B cell (primary cell): ENCODE measurements around the gene SERPINA12. TPM values are rescaled to one million over a fixed set of nuclear protein-coding genes. Genes with fewer than 3 reads are reported as not detected.

ENCODE experiments used
- ATAC-seq: fragments of 200-7000 bp; cut with Tn5 transposase; one replicate; pipeline ENCODE4 v1.10.0; 2021; ENCODE audit warnings: low read depth, mild to moderate bottlenecking, moderate number of reproducible peaks, moderate library complexity
- CTCF ChIA-PET: fragments of 350-600 bp; sonication (Branson Sonifier 250); formaldehyde crosslinking; loops from one replicate; lab custom pipeline; 2021; ENCODE audit warnings: antibody characterized with exemption, inconsistent platforms; lab: Charles Lee
- POLR2A ChIA-PET: fragments of 350-600 bp; sonication (Branson Sonifier 250); formaldehyde crosslinking; loops from one replicate; lab custom pipeline; 2021; ENCODE audit warnings: antibody characterized with exemption; lab: Charles Lee
- DNase-seq: peaks from one replicate; pipeline ENCODE4 v3.0.0; 2013
- H2AFZ ChIP-seq: 2 replicates; pipeline ENCODE4 v1.6.1; 2012; ENCODE audit warnings: mild to moderate bottlenecking, low read depth, low read length; ENCODE audit not compliant: insufficient read depth, poor library complexity, severe bottlenecking
- H3K27ac ChIP-seq, 2 donors: 1 replicate in 1 of 2; 2 replicates in 1 of 2; pipeline ENCODE4 v1.5.1; 2012 to 2013; ENCODE audit warnings: low read length in 2 of 2, mild to moderate bottlenecking in 2 of 2, moderate library complexity in 1 of 2
- H3K27me3 ChIP-seq, 4 experiments: fragments of 200-600 bp in 1 of 4; sonication (generic) in 1 of 4; replicated peaks in 1 of 4; 1 replicate in 2 of 4; 2 replicates in 2 of 4; pipeline versions ENCODE4 v1.6.1 to v1.7.0; 2013 to 2016; ENCODE audit warnings: low read length in 3 of 4, mild to moderate bottlenecking in 2 of 4, mixed read lengths in 1 of 4, moderate library complexity in 1 of 4; ENCODE audit not compliant: insufficient read depth in 4 of 4, control insufficient read depth in 3 of 4; ENCODE audit errors: control extremely low read depth in 1 of 4
- H3K36me3 ChIP-seq, 2 experiments: replicated peaks in 1 of 2; 1 replicate in 1 of 2; 2 replicates in 1 of 2; pipeline versions ENCODE4 v1.6.1 to v1.7.1; 2013; ENCODE audit warnings: low read length in 1 of 2; ENCODE audit not compliant: insufficient read depth in 2 of 2, control insufficient read depth in 1 of 2; ENCODE audit errors: control extremely low read depth in 1 of 2, extremely low read depth in 1 of 2
- H3K4me1 ChIP-seq, 2 donors: fragments of 200-600 bp in 1 of 2; sonication (generic) in 1 of 2; 1 replicate in 1 of 2; 2 replicates in 1 of 2; pipeline versions ENCODE4 v1.5.1 to v1.6.1; 2013 to 2017; ENCODE audit warnings: low read length in 2 of 2; ENCODE audit not compliant: control insufficient read depth in 2 of 2, insufficient read depth in 2 of 2
- H3K4me2 ChIP-seq: replicated peaks from 2 replicates; pipeline ENCODE3; 2012; ENCODE audit warnings: mild to moderate bottlenecking, low read depth, low read length; ENCODE audit not compliant: poor library complexity, severe bottlenecking
- H3K4me3 ChIP-seq, 5 experiments: fragments of 200-600 bp in 1 of 5; sonication (generic) in 1 of 5; 1 replicate in 3 of 5; 2 replicates in 2 of 5; pipeline versions ENCODE4 v1.5.1 to v1.7.0; 2011 to 2016; ENCODE audit warnings: low read length in 4 of 5, mild to moderate bottlenecking in 4 of 5, low read depth in 2 of 5, control low read depth in 1 of 5, moderate library complexity in 1 of 5; ENCODE audit not compliant: insufficient read depth in 1 of 5; ENCODE audit errors: control extremely low read depth in 1 of 5, extremely low read depth in 1 of 5
- H3K79me2 ChIP-seq: fragments of 200-600 bp; sonication (generic); one replicate; pipeline ENCODE4 v1.6.0; 2016; ENCODE audit warnings: low read length; ENCODE audit not compliant: control insufficient read depth, insufficient read depth
- H3K9ac ChIP-seq: fragments of 200-600 bp; sonication (generic); 2 replicates; pipeline ENCODE4 v1.6.1; 2017; ENCODE audit warnings: mild to moderate bottlenecking, low read length, moderate library complexity
- H3K9me3 ChIP-seq, 3 donors: one replicate each; pipeline versions ENCODE4 v1.6.1 to v1.7.1; 2013; ENCODE audit warnings: low read length in 2 of 3; ENCODE audit not compliant: control insufficient read depth in 2 of 3, insufficient read depth in 1 of 3; ENCODE audit errors: control extremely low read depth in 1 of 3
- H4K20me1 ChIP-seq: 2 replicates; pipeline ENCODE4 v1.6.0; 2012; ENCODE audit warnings: mild to moderate bottlenecking, low read length; ENCODE audit not compliant: insufficient read depth, control insufficient read depth, poor library complexity, severe bottlenecking
- H3K27ac Mint-ChIP-seq: one replicate; pipeline ENCODE4 v1.8.0; 2021; ENCODE audit warnings: mixed read lengths
- H3K27me3 Mint-ChIP-seq: one replicate; pipeline ENCODE4 v1.8.0; 2021; ENCODE audit warnings: mixed read lengths
- H3K4me1 Mint-ChIP-seq: one replicate; pipeline ENCODE4 v1.8.0; 2021; ENCODE audit warnings: mixed read lengths
- H3K4me3 Mint-ChIP-seq: one replicate; pipeline ENCODE4 v1.8.0; 2021; ENCODE audit warnings: mixed read lengths
- H3K9me3 Mint-ChIP-seq: one replicate; pipeline ENCODE4 v1.8.0; 2022; ENCODE audit warnings: mixed read lengths; ENCODE audit not compliant: insufficient read depth
- EZH2 ChIP-seq: IDR thresholded peaks from 2 replicates; pipeline ENCODE4 v1.6.1; 2012; ENCODE audit warnings: borderline replicate concordance, low read depth, mild to moderate bottlenecking, moderate library complexity, low read length; ENCODE audit not compliant: insufficient read depth, poor library complexity, severe bottlenecking
- WGBS: methylation state at CpG from one replicate; pipeline ENCODE4 v1.1.5; 2013; ENCODE audit warnings: missing lambda C conversion rate; ENCODE audit not compliant: insufficient coverage; 5-methylcytosine and 5-hydroxymethylcytosine counted together
- intact Hi-C: fragments of 100-400 bp; cut with micrococcal nuclease; formaldehyde crosslinking; loops from one replicate; pipeline ENCODE4 v1.10.0; 2022
- polyA plus RNA-seq: library from polyadenylated mRNA; depleted of rRNA; stranded (reverse); fragments of >200 nt; gene quantifications from 2 replicates; pipeline ENCODE4 v1.2.3, GENCODE V29; 2012
- total RNA-seq, 2 donors: library from RNA; stranded (reverse); fragments of 120-200 nt in 1 of 2; gene quantifications; 1 replicate in 1 of 2; 2 replicates in 1 of 2; pipeline versions ENCODE4 v1.2.3 to v1.2.4, GENCODE V29; 2013 to 2022
- TF ChIP-seq, protein P1 (sequence below): fragments of 200-600 bp; IDR thresholded peaks from one replicate; pipeline ENCODE4 v1.8.0; 2022; ENCODE audit warnings: antibody characterized with exemption, mild to moderate bottlenecking

The SERPINA12 gene
- total and polyA plus RNA-seq, 2 donors (not counting 1 experiment from before 2014, with no cell fraction given) = not detected

DNA sequence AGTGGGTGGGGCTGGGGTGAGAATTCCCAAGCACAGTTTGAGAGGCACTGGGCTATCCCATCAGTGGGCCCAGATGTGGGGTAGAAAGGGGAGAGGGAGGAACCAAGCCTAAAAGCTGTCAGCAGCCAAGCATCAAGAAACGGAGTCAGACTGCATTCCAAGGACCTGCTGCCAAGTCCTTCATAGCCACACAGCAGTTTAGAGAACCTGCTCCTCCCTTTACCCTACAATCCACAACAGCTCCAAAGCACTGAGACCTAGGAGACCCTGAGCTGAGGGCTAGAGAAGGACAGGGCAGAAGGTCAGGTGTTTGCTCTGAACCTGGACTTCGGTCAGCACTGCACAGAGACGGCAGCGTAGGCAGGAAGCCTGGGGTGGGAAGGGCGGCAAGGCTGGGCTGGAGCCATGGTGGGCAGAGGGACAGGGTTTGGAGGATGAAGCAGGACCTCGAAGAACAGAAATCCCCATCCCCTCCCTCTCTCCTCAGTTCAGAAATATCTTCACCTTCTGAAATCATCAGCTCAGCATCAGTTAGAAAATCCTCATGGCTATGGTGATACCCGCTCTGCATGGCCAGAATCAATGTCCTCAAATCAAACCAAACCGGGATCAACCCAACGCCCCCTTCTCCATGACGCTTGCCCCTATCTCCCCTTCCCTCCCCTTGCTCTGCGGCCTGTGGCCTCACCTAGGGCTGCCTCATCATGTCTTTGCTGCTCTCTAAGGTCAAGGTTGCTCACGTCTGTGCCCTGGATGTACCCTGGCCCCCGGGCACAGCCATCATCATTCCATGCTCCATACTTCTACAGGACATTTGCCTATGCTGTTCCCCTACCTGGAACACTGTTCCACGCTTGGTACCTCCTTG is 39.1 kb upstream of the SERPINA12 start:
- Histone ChIP-seq H3K4me1 (no peaks in the 10 kb centered on the region), H2AFZ (no peak overlapping the region), H3K9ac (no peak overlapping the region), H3K4me2 (no peak overlapping the region), H3K36me3 (no peaks in the 10 kb centered on the region), H3K27ac (no peak overlapping the region), H3K9me3 (peaks cover 0 to 28% (median 0%) of the 10 kb centered on the region in 3 donors), H4K20me1 (no peaks in the 10 kb centered on the region), H3K4me3 (no peak overlapping the region), H3K79me2 (no peaks in the 10 kb centered on the region), H3K27me3 (peaks cover 0 to 13% (median 0%) of the 10 kb centered on the region in 4 experiments)
- Mint-ChIP-seq H3K4me1 (no peaks in the 10 kb centered on the region), H3K27ac (no peak overlapping the region), H3K4me3 (no peak overlapping the region), H3K9me3 (no peaks in the 10 kb centered on the region), H3K27me3 (peaks cover 31% of the 10 kb centered on the region)
- ATAC-seq (no peak), DNase-seq (no peak)
- 88% methylated on average over 10 of the region's 14 CpGs for WGBS
- POLR2A ChIA-PET = no interaction called here
- intact Hi-C loops = no loop called here
- TF ChIP-seq, protein P1, sequence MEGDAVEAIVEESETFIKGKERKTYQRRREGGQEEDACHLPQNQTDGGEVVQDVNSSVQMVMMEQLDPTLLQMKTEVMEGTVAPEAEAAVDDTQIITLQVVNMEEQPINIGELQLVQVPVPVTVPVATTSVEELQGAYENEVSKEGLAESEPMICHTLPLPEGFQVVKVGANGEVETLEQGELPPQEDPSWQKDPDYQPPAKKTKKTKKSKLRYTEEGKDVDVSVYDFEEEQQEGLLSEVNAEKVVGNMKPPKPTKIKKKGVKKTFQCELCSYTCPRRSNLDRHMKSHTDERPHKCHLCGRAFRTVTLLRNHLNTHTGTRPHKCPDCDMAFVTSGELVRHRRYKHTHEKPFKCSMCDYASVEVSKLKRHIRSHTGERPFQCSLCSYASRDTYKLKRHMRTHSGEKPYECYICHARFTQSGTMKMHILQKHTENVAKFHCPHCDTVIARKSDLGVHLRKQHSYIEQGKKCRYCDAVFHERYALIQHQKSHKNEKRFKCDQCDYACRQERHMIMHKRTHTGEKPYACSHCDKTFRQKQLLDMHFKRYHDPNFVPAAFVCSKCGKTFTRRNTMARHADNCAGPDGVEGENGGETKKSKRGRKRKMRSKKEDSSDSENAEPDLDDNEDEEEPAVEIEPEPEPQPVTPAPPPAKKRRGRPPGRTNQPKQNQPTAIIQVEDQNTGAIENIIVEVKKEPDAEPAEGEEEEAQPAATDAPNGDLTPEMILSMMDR = no peak
- no peak for TF ChIP-seq EZH2
- CTCF ChIA-PET = interaction anchor here (1.0 to 2.8 kb wide), 7 partner anchors 9 to 123 kb away, joined by 3 to 25 read pairs (median 4); no protein-coding TSS in a partner anchor

DNA sequence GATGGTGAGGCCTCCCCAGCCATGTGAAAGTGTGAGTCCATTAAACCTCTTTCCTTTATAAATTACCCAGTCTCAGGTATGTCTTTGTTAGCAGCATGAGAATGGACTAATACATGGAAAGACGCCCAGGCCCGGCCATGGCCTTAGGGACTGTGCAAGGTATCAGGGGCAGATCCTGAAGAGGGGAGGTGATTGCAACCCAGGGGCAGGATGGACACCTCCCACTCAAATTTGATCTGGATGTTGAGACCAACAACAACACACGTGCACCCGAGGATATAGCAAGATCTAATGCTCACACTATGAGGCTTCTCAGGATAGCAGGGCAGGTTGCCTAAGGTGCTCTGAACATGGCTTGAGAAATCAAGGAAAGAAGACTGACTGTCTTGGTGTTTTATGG is 38.5 kb upstream of the SERPINA12 start:
- ChIA-PET CTCF (interaction anchor here (1.7 kb wide), 1 partner anchor 114 kb away, joined by 3 read pairs; no protein-coding TSS in a partner anchor), POLR2A (no interaction called here)
- Mint-ChIP-seq H3K27me3 (peaks cover 31% of the 10 kb centered on the region), H3K4me1 (no peaks in the 10 kb centered on the region), H3K9me3 (no peaks in the 10 kb centered on the region), H3K4me3 (no peak overlapping the region), H3K27ac (no peak overlapping the region)
- no peak overlapping the region for H3K27ac ChIP-seq
- no peak overlapping the region for H3K4me3 ChIP-seq
- no peak overlapping the region for H2AFZ ChIP-seq
- DNase-seq = no peak
- H3K4me2 ChIP-seq = no peak overlapping the region
- H3K9ac ChIP-seq = no peak overlapping the region
- intact Hi-C loops = no loop called here
- H4K20me1 ChIP-seq = no peaks in the 10 kb centered on the region
- no peak for TF ChIP-seq EZH2
- TF ChIP-seq, protein P1 = no peak
- no peaks in the 10 kb centered on the region for H3K4me1 ChIP-seq
- H3K36me3 ChIP-seq = no peaks in the 10 kb centered on the region
- H3K9me3 ChIP-seq = peaks cover 0 to 28% (median 0%) of the 10 kb centered on the region in 3 donors
- peaks cover 0 to 13% (median 0%) of the 10 kb centered on the region in 4 experiments for H3K27me3 ChIP-seq
- no peak for ATAC-seq
- WGBS = 86% methylated on average over 1 of the region's 4 CpGs
- no peaks in the 10 kb centered on the region for H3K79me2 ChIP-seq
